HCT116 (cell line): ENCODE results near the gene MPP7. TPM values are rescaled to one million over a fixed set of nuclear protein-coding genes. Genes with fewer than 3 reads are reported as not detected.

Experiments used
- ATAC-seq: fragments of 200-7000 bp; cut with Tn5 transposase; 2 replicates; pipeline ENCODE4 v1.9.1; 2020; ENCODE audit warnings: mild to moderate bottlenecking, moderate library complexity
- BruUV-seq: library from RNA; stranded (reverse); fragments of 400-500 nt; replicated peaks from 2 replicates; lab custom pipeline; 2021; lab: Mats Ljungman, UMichigan
- CTCF ChIA-PET: fragments of 300-600 bp; sonication (Branson Sonifier 250); formaldehyde crosslinking; loops from one replicate; lab custom pipeline; 2021; ENCODE audit warnings: antibody characterized with exemption; lab: Charles Lee
- POLR2A ChIA-PET: fragments of 300-600, 350-600 bp; sonication (Branson Sonifier 250); formaldehyde crosslinking; loops from one replicate; lab custom pipeline; 2021; ENCODE audit warnings: antibody characterized with exemption; lab: Charles Lee
- RAD21 ChIA-PET, 2 experiments: fragments of 300-600 bp; sonication (Branson Sonifier 250); formaldehyde crosslinking; loops; one replicate each; lab custom pipeline; 2023; ENCODE audit warnings: low total read pairs in 2 of 2; ENCODE audit not compliant: uncharacterized antibody in 2 of 2, unreplicated experiment in 2 of 2, low non-redundant PET in 1 of 2; lab: Charles Lee
- DNase-seq: peaks from one replicate; pipeline ENCODE4 v3.0.0-alpha.2; 2010; ENCODE audit warnings: low read depth, low spot score
- H2AFZ ChIP-seq: fragments of 200-600 bp; shearing (Covaris generic), sonication (generic); 2 replicates; pipeline ENCODE4 v1.6.1; 2017; ENCODE audit warnings: low read depth, mixed run types, mixed read lengths, antibody characterized with exemption, low read length; ENCODE audit not compliant: poor library complexity, severe bottlenecking
- H3K27ac ChIP-seq: 2 replicates; pipeline ENCODE4 v1.5.1; 2012; ENCODE audit warnings: low read depth, low read length
- H3K27me3 ChIP-seq: fragments of 200-600 bp; sonication (generic); 2 replicates; pipeline ENCODE4 v1.6.1; 2016; ENCODE audit warnings: mixed run types, low read length, mixed read lengths; ENCODE audit not compliant: insufficient read depth
- H3K36me3 ChIP-seq, 2 experiments: fragments of 200-500 bp in 1 of 2; fragments of 200-600 bp in 1 of 2; sonication (Bioruptor generic) in 1 of 2; sonication (generic) in 1 of 2; 2 replicates each; pipeline versions ENCODE4 v1.5.1 to v1.6.1; 2014 to 2016; ENCODE audit warnings: low read length in 2 of 2, inconsistent platforms in 1 of 2, mixed read lengths in 1 of 2, mixed run types in 1 of 2; ENCODE audit not compliant: insufficient read depth in 2 of 2, control insufficient read depth in 1 of 2
- H3K4me1 ChIP-seq, 2 experiments: fragments of 200-600 bp in 1 of 2; sonication (generic) in 1 of 2; 2 replicates each; pipeline versions ENCODE4 v1.5.1 to v1.6.1; 2012 to 2017; ENCODE audit warnings: low read length in 2 of 2, inconsistent platforms in 1 of 2, mild to moderate bottlenecking in 1 of 2, mixed read lengths in 1 of 2, mixed run types in 1 of 2, moderate library complexity in 1 of 2; ENCODE audit not compliant: insufficient read depth in 2 of 2, control insufficient read depth in 1 of 2
- H3K4me2 ChIP-seq: fragments of 200-600 bp; sonication (generic); 2 replicates; pipeline ENCODE4 v1.6.1; 2017; ENCODE audit warnings: mixed run types, low read length, mixed read lengths
- H3K4me3 ChIP-seq, 2 experiments: fragments of 200-600 bp in 1 of 2; sonication (generic) in 1 of 2; replicated peaks in 1 of 2; 2 replicates each; pipeline ENCODE4 v1.5.1; 2011 to 2016; ENCODE audit warnings: low read length in 2 of 2, control low read depth in 1 of 2, low read depth in 1 of 2, mild to moderate bottlenecking in 1 of 2, mixed read lengths in 1 of 2, mixed run types in 1 of 2
- H3K79me2 ChIP-seq: fragments of 200-600 bp; sonication (generic); 2 replicates; pipeline ENCODE4 v1.6.1; 2017; ENCODE audit warnings: mild to moderate bottlenecking, mixed run types, low read length, moderate library complexity, mixed read lengths; ENCODE audit not compliant: insufficient read depth
- H3K9ac ChIP-seq: fragments of 200-600 bp; sonication (generic); 2 replicates; pipeline ENCODE4 v1.6.1; 2016; ENCODE audit warnings: low read length, mixed read lengths
- H3K9me2 ChIP-seq: fragments of 200-600 bp; sonication (generic), shearing (Covaris generic); 2 replicates; pipeline ENCODE4 v1.6.1; 2017; ENCODE audit warnings: mixed run types, mild to moderate bottlenecking, moderate library complexity; ENCODE audit not compliant: insufficient read depth
- H3K9me3 ChIP-seq, 2 experiments: fragments of 200-500 bp in 1 of 2; fragments of 200-600 bp in 1 of 2; sonication (Bioruptor generic) in 1 of 2; sonication (generic) in 1 of 2; 2 replicates each; pipeline ENCODE4 v1.6.1; 2014 to 2017; ENCODE audit warnings: low read length in 2 of 2, mixed read lengths in 2 of 2, inconsistent platforms in 1 of 2, low read depth in 1 of 2, mild to moderate bottlenecking in 1 of 2, mixed run types in 1 of 2, moderate library complexity in 1 of 2; ENCODE audit not compliant: control insufficient read depth in 1 of 2, insufficient read depth in 1 of 2
- H4K20me1 ChIP-seq: fragments of 200-600 bp; sonication (generic), shearing (Covaris generic); 2 replicates; pipeline ENCODE4 v1.6.1; 2017; ENCODE audit warnings: mixed run types, mild to moderate bottlenecking, moderate library complexity; ENCODE audit not compliant: insufficient read depth
- CBX3 ChIP-seq: IDR thresholded peaks from 2 replicates; pipeline ENCODE4 v1.6.1; 2012; ENCODE audit warnings: low read depth
- CEBPB ChIP-seq: IDR thresholded peaks from 2 replicates; pipeline ENCODE4 v1.6.1; 2012; ENCODE audit warnings: low read depth
- EGR1 ChIP-seq: IDR thresholded peaks from 2 replicates; pipeline ENCODE4 v1.6.1; 2012; ENCODE audit warnings: low read depth
- ELF1 ChIP-seq: IDR thresholded peaks from 2 replicates; pipeline ENCODE4 v1.6.1; 2012; ENCODE audit warnings: low read depth, borderline replicate concordance
- EZH2 ChIP-seq: fragments of 200-600 bp; sonication (generic); IDR thresholded peaks from 2 replicates; pipeline ENCODE4 v1.6.1; 2017; ENCODE audit warnings: antibody characterized with exemption, mixed run types
- EZH2phosphoT487 ChIP-seq: fragments of 200-600 bp; IDR thresholded peaks from 2 replicates; pipeline ENCODE4 v1.6.1; 2018; ENCODE audit warnings: antibody characterized with exemption, borderline replicate concordance
- FOSL1 ChIP-seq: IDR thresholded peaks from 2 replicates; pipeline ENCODE4 v1.6.1; 2012; ENCODE audit warnings: low read depth
- JUND ChIP-seq: IDR thresholded peaks from 2 replicates; pipeline ENCODE4 v1.6.1; 2012
- MAX ChIP-seq: IDR thresholded peaks from 2 replicates; pipeline ENCODE4 v1.6.1; 2012
- POLR2A ChIP-seq: IDR thresholded peaks from 2 replicates; pipeline ENCODE4 v1.7.0; 2011; ENCODE audit warnings: borderline replicate concordance; ENCODE audit not compliant: insufficient read depth, insufficient read length; ENCODE audit errors: extremely low read depth
- RAD21 ChIP-seq: IDR thresholded peaks from 2 replicates; pipeline ENCODE4 v1.6.1; 2012; ENCODE audit warnings: low read depth, mild to moderate bottlenecking
- REST ChIP-seq: IDR thresholded peaks from 2 replicates; pipeline ENCODE4 v1.6.1; 2012; ENCODE audit warnings: low read depth
- SP1 ChIP-seq: IDR thresholded peaks from 2 replicates; pipeline ENCODE4 v1.6.1; 2012; ENCODE audit warnings: low read depth
- SRF ChIP-seq: IDR thresholded peaks from 2 replicates; pipeline ENCODE4 v1.6.1; 2012; ENCODE audit warnings: low read depth
- TCF7L2 ChIP-seq: IDR thresholded peaks from 2 replicates; pipeline ENCODE4 v1.7.0; 2011; ENCODE audit warnings: borderline replicate concordance, inconsistent platforms; ENCODE audit not compliant: insufficient read depth, insufficient read length; ENCODE audit errors: extremely low read depth
- YY1 ChIP-seq: IDR thresholded peaks from 2 replicates; pipeline ENCODE4 v1.6.1; 2011; ENCODE audit warnings: low read length, low read depth, moderate library complexity, mild to moderate bottlenecking; ENCODE audit not compliant: insufficient replicate concordance; ENCODE audit errors: extremely low read depth
- ZBTB33 ChIP-seq: IDR thresholded peaks from 2 replicates; pipeline ENCODE4 v1.6.1; 2011; ENCODE audit warnings: mild to moderate bottlenecking, low read length, moderate library complexity; ENCODE audit not compliant: insufficient replicate concordance; ENCODE audit errors: extremely low read depth
- ZFX ChIP-seq: fragments of 450-650 bp; IDR thresholded peaks from 2 replicates; pipeline ENCODE4 v1.6.1; 2017
- ZNF274 ChIP-seq: fragments of 200-500 bp; sonication (Bioruptor generic); IDR thresholded peaks from 2 replicates; pipeline ENCODE4 v1.6.1; 2014; ENCODE audit warnings: mild to moderate bottlenecking, low read depth, low read length, inconsistent platforms
- intact Hi-C: fragments of 100-400 bp; cut with micrococcal nuclease; formaldehyde crosslinking; loops from 2 replicates; pipeline ENCODE4 v1.10.0; 2022
- total RNA-seq: library from RNA; stranded (reverse); gene quantifications from one replicate; pipeline ENCODE4 v1.2.1, GENCODE V29; 2021; ENCODE audit not compliant: unreplicated experiment
- TF ChIP-seq, protein P1 (sequence below): IDR thresholded peaks from 2 replicates; pipeline ENCODE4 v1.6.1; 2012
- TF ChIP-seq, protein P2 (sequence below), 3 experiments: fragments of 200-600 bp in 1 of 3; sonication (generic) in 1 of 3; IDR thresholded peaks in 2 of 3; conservative IDR thresholded peaks in 1 of 3; 2 replicates each; pipeline ENCODE4 v1.5.1; 2012 to 2017; ENCODE audit warnings: low read depth in 2 of 3, low read length in 2 of 3, antibody characterized with exemption in 1 of 3, borderline replicate concordance in 1 of 3, control low read depth in 1 of 3, mild to moderate bottlenecking in 1 of 3, mixed read lengths in 1 of 3, mixed run types in 1 of 3, moderate library complexity in 1 of 3; ENCODE audit not compliant: insufficient read depth in 1 of 3

The MPP7 gene
- total RNA-seq, 1 experiment from 2014 or later, result 64.5 TPM

DNA sequence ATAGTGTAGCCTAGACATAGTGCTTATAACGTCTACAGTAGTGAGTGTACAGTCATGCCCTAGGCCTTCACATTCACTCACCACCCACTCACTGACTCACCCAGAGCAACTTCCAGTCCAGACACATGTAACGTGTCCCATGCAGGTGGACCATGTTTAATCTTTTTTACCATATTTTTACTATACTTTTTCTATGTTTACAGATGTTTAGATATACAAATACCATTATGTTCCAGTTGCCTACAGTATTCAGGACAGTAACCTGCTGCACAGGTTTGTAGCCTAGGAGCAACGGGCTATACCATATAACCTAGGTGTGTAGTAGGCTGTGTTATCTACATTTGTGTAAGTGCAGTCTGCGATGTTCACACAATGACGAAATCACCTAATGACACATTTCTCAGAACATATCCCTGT, 11.0 kb downstream of the MPP7 start:
- H4K20me1 ChIP-seq, result no peaks in the 10 kb centered on the region
- H3K36me3 ChIP-seq, result no peaks in the 10 kb centered on the region
- H3K4me1 ChIP-seq, result peaks cover 46 to 48% of the 10 kb centered on the region in 2 experiments
- BruUV-seq, result no TSS peak
- H3K4me2 ChIP-seq, result peak overlapping the region; percentile 76
- intact Hi-C loops, result loop anchor here (2.0 kb wide), 1 partner anchor 89 kb away; no protein-coding TSS in a partner anchor
- no peaks in the 10 kb centered on the region for H3K9me3 ChIP-seq
- H3K79me2 ChIP-seq, result peaks cover 16% of the 10 kb centered on the region; the same call in 1 of the 2 replicates
- ChIA-PET RAD21 (no interaction called here), CTCF (no interaction called here), POLR2A (interaction anchor here (4.5 kb wide), 1 partner anchor 11 kb away, joined by 20 read pairs; the partner anchor contains the start of gene MPP7)
- ATAC-seq (peak; percentile 99), DNase-seq (peak; percentile 71)
- no peaks in the 10 kb centered on the region for H3K27me3 ChIP-seq
- H3K9ac ChIP-seq, result peak overlapping the region; percentile 42
- peak overlapping the region; percentile 57; the same call in 1 of the 2 replicates for H3K27ac ChIP-seq
- H3K9me2 ChIP-seq, result no peaks in the 10 kb centered on the region
- H3K4me3 ChIP-seq, result peak overlapping the region in 1 of 2 experiments; percentile 40; a peak in 2 of 4 replicates
- H2AFZ ChIP-seq, result peak overlapping the region; percentile 77
- TF ChIP-seq EZH2 (no peak), REST (no peak), ZFX (no peak), ELF1 (no peak), ZNF274 (no peak), CBX3 (peak; percentile 80; the same call in 1 of the 2 replicates), CEBPB (peak; percentile 50), POLR2A (no peak), SRF (0 out of 2 replicates have a peak, but pooled peaks have one; percentile 38), JUND (peak; percentile 87), MAX (peak; percentile 75), FOSL1 (peak; percentile 91), EGR1 (peak; percentile 98), SP1 (peak; percentile 78), YY1 (no peak), EZH2phosphoT487 (no peak), ZBTB33 (no peak), RAD21 (no peak), TCF7L2 (no peak)
- TF ChIP-seq, protein P1, sequence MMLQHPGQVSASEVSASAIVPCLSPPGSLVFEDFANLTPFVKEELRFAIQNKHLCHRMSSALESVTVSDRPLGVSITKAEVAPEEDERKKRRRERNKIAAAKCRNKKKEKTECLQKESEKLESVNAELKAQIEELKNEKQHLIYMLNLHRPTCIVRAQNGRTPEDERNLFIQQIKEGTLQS, result 0 out of 2 replicates have a peak, but pooled peaks have one; percentile 35
- TF ChIP-seq, protein P2, sequence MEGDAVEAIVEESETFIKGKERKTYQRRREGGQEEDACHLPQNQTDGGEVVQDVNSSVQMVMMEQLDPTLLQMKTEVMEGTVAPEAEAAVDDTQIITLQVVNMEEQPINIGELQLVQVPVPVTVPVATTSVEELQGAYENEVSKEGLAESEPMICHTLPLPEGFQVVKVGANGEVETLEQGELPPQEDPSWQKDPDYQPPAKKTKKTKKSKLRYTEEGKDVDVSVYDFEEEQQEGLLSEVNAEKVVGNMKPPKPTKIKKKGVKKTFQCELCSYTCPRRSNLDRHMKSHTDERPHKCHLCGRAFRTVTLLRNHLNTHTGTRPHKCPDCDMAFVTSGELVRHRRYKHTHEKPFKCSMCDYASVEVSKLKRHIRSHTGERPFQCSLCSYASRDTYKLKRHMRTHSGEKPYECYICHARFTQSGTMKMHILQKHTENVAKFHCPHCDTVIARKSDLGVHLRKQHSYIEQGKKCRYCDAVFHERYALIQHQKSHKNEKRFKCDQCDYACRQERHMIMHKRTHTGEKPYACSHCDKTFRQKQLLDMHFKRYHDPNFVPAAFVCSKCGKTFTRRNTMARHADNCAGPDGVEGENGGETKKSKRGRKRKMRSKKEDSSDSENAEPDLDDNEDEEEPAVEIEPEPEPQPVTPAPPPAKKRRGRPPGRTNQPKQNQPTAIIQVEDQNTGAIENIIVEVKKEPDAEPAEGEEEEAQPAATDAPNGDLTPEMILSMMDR (IDR thresholded peaks at IDR 0.05 in 2 of 3, conservative IDR thresholded peaks at IDR 0.05 in 1 of 3; ENCODE audit: borderline replicate concordance in 1 of 3, insufficient read depth in 1 of 3, low read depth in 2 of 3, low read length in 2 of 3), result no peak
